DMS53 (cell line): Measurements from ENCODE around the gene KRTAP6-1.

Experiments used
- DNase-seq: peaks from one replicate; lab custom pipeline; 2025; lab: John Stamatoyannopoulos, UW

The KRTAP6-1 gene

DNA sequence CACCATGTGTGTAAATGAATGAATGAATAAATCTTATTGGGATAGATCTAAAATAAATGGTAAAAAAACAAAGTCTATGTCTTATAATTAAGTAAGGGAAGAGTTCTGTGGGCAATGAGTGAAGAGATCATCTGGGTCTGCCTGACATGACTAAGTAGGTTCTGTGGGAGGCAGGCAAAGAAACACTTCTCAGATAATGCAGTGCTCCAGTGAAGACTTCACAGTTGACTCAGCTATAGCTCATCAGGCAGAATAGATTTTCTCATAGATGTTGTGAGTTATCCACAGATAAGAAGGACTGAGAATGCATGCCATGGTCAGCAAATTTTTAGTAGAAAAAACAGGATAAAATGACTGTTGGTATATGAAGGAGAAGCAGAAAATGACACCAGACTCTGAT is 36.0 kb downstream of the KRTAP6-1 start:
- no peak for DNase-seq

DNA sequence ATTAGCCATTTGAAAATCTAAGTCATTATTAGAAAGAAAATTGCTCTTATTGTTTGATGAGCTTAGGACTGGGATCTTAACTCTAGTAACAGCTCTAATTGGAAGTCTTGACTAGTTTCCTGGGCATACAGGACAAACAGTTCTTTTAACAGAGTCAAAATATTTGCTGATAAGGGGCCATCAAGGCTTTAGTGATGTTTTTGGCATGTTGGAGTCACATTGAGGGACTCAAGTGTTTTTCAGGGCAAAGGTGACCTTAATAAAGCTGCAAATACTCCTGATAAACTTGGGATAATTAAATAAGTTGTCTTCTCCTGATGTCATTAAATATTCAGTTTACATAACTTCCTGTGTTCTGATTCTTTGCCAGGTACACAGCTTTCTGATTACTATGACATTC is 46.1 kb downstream of the KRTAP6-1 start:
- no peak for DNase-seq

DNA sequence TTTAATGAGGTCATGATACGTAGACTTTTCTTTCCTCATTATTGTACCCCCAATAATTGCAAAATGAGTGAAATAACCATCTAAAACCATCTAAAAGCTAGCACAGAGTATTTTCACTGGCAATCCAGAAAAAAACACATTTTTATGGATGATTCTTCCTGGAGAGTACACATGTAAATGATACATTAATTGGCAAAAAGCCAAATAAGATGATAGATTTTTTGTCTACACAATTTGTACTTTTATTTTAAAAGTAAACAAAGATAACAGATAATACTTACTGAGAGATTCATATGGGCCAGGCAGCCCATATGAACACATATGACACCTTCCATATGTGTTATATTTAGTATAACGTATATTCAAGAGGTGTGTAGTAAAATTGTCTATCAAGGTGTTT is 50.1 kb downstream of the KRTAP6-1 start:
- no peak for DNase-seq
